Stimulated activated effector memory CD8-positive, alpha-beta T cell treated with anti-CD3 and anti-CD28 coated beads, Interleukin-12 subunit alpha, Interleukin-12 subunit beta, amount 100 ng/mL, for 72 hours (primary cell): ENCODE results near the gene ANKRD26.

Experiments
- ATAC-seq: fragments of 150-1000 bp; cut with Tn5 transposase; 2 replicates; pipeline ENCODE4 v1.10.0; 2021
- DNase-seq, 2 donors: peaks; one replicate each; pipeline ENCODE4 v3.0.0; 2021 to 2022; ENCODE audit warnings: low spot score in 2 of 2
- H3K27ac Mint-ChIP-seq: one replicate; pipeline ENCODE4 v1.8.0; 2022; ENCODE audit warnings: mild to moderate bottlenecking, mixed read lengths
- H3K36me3 Mint-ChIP-seq: one replicate; pipeline ENCODE4 v1.8.0; 2022; ENCODE audit warnings: mild to moderate bottlenecking, mixed read lengths
- H3K4me1 Mint-ChIP-seq: one replicate; pipeline ENCODE4 v1.8.0; 2022; ENCODE audit warnings: mixed read lengths
- H3K4me3 Mint-ChIP-seq: one replicate; pipeline ENCODE4 v1.8.0; 2022; ENCODE audit warnings: mild to moderate bottlenecking, mixed read lengths
- H3K9me3 Mint-ChIP-seq: one replicate; pipeline ENCODE4 v1.8.0; 2022; ENCODE audit warnings: mixed read lengths

The ANKRD26 gene

DNA sequence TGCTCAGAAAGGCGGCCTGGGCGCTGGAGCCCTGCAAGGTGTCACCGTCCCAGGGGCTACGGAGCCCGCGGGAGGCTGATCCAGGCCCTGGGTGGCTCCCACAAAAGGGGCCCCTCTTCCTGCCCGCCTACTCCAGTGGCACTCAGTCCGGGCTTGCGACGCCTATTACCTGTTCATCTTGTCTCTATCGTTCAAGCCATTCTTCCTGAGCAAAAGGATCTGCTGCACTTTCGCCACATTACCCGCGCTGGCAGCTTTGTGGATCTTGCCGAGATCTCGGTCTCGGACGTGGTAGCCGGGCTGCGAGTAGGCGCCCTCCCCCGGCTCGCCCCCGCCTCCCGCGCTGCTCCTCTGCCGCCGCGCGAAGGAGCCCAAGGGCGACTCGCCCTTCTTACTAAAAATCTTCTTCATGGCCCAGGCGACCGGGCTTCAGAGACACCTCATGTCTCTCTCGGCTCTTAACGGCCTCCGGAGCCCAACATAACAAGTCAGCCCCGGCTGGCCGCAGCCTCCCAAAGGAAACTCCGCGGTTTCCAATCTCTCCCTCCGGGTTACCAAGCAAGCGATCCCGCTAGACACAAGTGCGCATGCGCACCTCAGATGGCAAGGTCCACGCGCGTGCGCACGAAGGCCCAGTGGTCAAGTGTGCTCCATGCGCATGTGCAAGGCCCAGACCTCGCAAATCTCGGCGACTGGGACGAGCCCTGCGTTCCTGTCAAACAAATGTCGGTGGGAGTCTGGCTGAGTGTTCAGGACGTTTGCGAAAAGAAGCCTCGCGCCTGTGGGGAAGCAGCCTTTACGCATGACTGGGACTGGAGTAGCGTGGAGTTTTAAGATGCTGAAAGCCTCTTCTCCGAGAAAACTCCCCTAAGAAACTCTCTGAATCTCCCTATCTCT is at the start of gene ANKRD26:
Gene ANKRD26, minus strand, starts transcription at position 579 of the 897 bp plus-strand sequence. Its CDS starts 168 bp downstream, at position 411.
- Mint-ChIP-seq H3K4me1 (peaks cover 33% of the 10 kb centered on the region), H3K4me3 (peak within 1 kb of the TSS; percentile 91), H3K27ac (peak within 1 kb of the TSS; percentile 99), H3K36me3 (peaks cover 21% of the 10 kb centered on the region), H3K9me3 (no peaks in the 10 kb centered on the region)
- ATAC-seq (peak; percentile 73), DNase-seq (peak; percentile 98 to 99)

DNA sequence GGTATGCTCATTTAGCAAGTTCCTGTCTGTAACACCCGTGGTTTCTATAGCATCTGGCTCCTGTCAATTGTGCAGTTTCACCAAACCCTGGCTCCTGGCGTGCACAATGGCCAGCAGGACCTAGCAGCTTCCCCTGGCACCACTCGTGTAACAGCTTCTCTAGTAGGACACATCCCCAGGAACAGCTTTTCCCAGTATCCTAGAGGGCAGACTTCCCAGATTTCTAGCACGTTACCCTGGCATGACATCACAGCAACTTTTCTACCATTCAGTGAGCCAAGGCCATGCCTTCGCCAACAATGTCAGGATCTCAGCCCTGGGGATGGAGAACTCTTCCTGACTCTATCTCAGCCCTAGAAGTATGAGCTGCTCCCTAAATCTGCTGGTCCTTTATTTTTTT is 47.4 kb upstream of the ANKRD26 start:
- H3K4me3 Mint-ChIP-seq, result no peak overlapping the region
- no peak for ATAC-seq
- DNase-seq, result no peak
- peak overlapping the region; percentile 73 for H3K27ac Mint-ChIP-seq
- peaks cover 98% of the 10 kb centered on the region for H3K36me3 Mint-ChIP-seq
- peaks cover 33% of the 10 kb centered on the region for H3K4me1 Mint-ChIP-seq
- H3K9me3 Mint-ChIP-seq, result no peaks in the 10 kb centered on the region

- Mint-ChIP-seq H3K27ac (no peak overlapping the region), H3K36me3 (peaks cover 100% of the 10 kb centered on the region), H3K4me1 (peaks cover 24% of the 10 kb centered on the region), H3K4me3 (no peak overlapping the region), H3K9me3 (no peaks in the 10 kb centered on the region)
- DNase-seq, result no peak
- no peak for ATAC-seq
Observed at GRCh38 chr10:27145937-27146336, 45.6 kb upstream of the ANKRD26 start.

DNA sequence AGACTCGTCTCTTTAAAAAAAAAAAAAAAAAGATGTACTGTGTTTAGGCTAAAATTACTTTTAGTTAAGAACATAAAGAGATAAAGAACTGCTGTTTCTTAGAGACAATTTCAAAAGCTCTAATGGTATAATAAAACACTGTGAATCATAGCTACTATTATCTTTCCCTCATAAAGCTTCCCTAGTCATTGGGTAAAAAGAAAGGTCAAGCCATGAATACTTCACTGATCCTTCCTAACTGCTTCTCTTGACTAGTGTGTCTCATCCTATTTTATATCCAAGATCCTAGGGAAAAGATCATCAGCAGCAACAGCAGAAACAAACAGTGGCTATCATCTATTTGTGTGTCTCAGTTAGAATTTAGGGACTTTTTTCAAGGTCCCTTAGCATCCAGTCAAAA is 43.4 kb upstream of the ANKRD26 start:
- Mint-ChIP-seq H3K27ac (no peak overlapping the region), H3K36me3 (peaks cover 100% of the 10 kb centered on the region), H3K4me3 (no peak overlapping the region), H3K4me1 (peaks cover 17% of the 10 kb centered on the region), H3K9me3 (no peaks in the 10 kb centered on the region)
- ATAC-seq (no peak), DNase-seq (no peak)

DNA sequence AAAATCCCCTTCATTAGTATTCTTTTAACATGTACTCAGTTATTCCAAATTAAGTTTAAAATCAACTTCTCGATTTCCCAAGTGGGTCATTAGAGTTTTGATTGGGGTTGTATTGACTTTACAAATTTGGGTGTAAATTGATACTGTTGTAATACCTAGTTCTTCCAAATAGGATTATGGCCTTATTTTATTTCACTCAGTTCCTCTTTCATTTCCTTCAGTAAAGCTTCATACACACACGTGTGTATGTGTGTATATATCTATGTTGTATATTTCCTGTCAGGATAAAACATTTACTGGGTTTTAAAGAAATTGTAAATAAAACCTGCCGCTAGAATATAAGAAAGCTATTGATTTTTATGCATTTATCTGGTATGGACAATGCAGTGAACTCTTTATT is 38.0 kb upstream of the ANKRD26 start:
- H3K36me3 Mint-ChIP-seq, result peaks cover 100% of the 10 kb centered on the region
- no peak overlapping the region for H3K4me3 Mint-ChIP-seq
- DNase-seq (no peak), ATAC-seq (no peak)
- H3K9me3 Mint-ChIP-seq, result no peaks in the 10 kb centered on the region
- H3K4me1 Mint-ChIP-seq, result no peaks in the 10 kb centered on the region
- H3K27ac Mint-ChIP-seq, result no peak overlapping the region

- ATAC-seq, result no peak
- DNase-seq, result no peak
- Mint-ChIP-seq H3K4me1 (peaks cover 11% of the 10 kb centered on the region), H3K9me3 (no peaks in the 10 kb centered on the region), H3K4me3 (no peak overlapping the region), H3K36me3 (peaks cover 100% of the 10 kb centered on the region), H3K27ac (no peak overlapping the region)
Observed at GRCh38 chr10:27134371-27134770, 34.1 kb upstream of the ANKRD26 start.

DNA sequence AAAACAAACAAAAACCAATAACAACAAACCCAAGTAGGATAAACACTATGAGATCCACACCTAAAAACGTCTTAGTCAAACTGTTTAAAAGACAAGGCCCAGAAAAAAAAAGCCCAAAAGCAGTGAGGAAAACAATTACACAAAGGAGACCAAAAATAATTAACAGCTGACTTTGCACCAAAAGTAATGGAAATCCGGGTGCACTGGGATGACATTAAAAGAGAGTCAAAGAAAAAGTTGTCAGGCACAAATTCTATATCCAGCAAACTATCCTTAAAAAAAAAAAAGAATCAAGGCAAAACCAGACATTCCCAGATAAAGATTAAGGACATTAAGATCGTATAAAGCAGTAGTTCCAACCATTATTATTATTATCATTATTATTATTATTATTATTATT is 7.9 kb upstream of the ANKRD26 start:
- peaks cover 64% of the 10 kb centered on the region for H3K36me3 Mint-ChIP-seq

DNA sequence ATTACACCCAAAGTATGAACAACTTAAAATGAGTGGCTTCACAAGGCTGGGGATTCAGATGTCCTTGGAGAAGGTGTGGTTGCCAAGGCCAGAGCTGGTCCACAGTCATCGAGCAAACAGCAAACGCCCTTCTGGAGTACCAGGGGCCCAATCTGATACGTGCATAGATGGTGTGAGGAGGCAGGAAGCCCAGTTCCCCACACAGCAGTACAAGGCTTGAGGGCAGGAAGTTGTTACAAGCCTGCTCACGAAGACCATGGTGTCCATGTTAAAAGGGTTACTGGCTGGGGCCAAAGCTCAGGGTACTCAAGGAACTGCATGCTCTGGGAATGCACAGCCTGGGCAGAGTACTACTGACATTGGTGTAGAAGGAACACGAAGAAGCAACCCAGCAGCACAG is 4.6 kb upstream of the ANKRD26 start:
- Mint-ChIP-seq H3K27ac (peak overlapping the region; percentile 73), H3K4me1 (peaks cover 42% of the 10 kb centered on the region), H3K9me3 (no peaks in the 10 kb centered on the region), H3K36me3 (peaks cover 51% of the 10 kb centered on the region), H3K4me3 (no peak overlapping the region)
- DNase-seq (no peak), ATAC-seq (peak; percentile 42)

More for the DNA sequence above, 7.9 kb upstream of the ANKRD26 start:
- no peak overlapping the region for H3K27ac Mint-ChIP-seq
- ATAC-seq (no peak), DNase-seq (no peak)
- no peak overlapping the region for H3K4me3 Mint-ChIP-seq
- H3K4me1 Mint-ChIP-seq, result peaks cover 17% of the 10 kb centered on the region
- H3K9me3 Mint-ChIP-seq, result no peaks in the 10 kb centered on the region

DNA sequence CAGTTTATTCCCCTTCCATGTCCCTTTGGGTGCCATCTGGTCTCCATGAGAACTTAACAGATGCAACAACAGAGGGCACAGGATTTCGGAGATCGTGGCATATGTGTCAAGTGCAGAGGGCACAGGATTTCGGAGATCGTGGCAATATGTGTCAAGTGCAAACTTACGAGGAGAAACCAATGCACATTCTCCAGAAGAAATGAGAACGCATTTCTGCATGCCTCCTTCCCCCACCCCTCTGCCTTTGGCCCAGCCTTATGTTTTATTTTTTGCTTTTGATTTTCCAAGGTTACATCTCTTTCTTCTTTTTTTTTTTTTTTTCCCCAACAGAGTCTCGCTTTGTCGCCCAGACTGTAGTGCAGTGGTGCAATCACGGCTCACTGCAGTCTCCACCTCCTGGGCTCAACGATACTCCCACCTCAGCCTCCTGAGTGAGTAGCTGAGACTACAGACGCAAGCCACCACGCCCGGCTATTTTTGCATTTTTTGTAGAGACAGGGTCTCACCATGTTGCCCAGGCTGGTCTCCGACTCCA is 586 bp upstream of the ANKRD26 start:
- Mint-ChIP-seq H3K4me1 (peaks cover 38% of the 10 kb centered on the region), H3K36me3 (peaks cover 26% of the 10 kb centered on the region), H3K27ac (peak overlapping the region; percentile 99), H3K9me3 (no peaks in the 10 kb centered on the region), H3K4me3 (peak overlapping the region; percentile 91)
- DNase-seq, result peak in 1 of 2 donors; percentile 65
- peak; percentile 51 for ATAC-seq

- ATAC-seq, result no peak
- Mint-ChIP-seq H3K27ac (peak overlapping the region; percentile 99), H3K9me3 (no peaks in the 10 kb centered on the region), H3K4me3 (peak overlapping the region; percentile 91), H3K4me1 (peaks cover 27% of the 10 kb centered on the region), H3K36me3 (peaks cover 21% of the 10 kb centered on the region)
- no peak for DNase-seq
Observed at GRCh38 chr10:27099448-27099847, 846 bp downstream of the ANKRD26 start.

GRCh38 chr10:27088119-27089044 is 11.9 kb downstream of the ANKRD26 start:
- no peak overlapping the region for H3K4me3 Mint-ChIP-seq
- no peak overlapping the region for H3K27ac Mint-ChIP-seq

GRCh38 chr10:27072436-27073114 is 27.7 kb downstream of the ANKRD26 start:
- H3K36me3 Mint-ChIP-seq, result peaks cover 57% of the 10 kb centered on the region
- no peaks in the 10 kb centered on the region for H3K9me3 Mint-ChIP-seq
- DNase-seq, result no peak
- H3K27ac Mint-ChIP-seq, result no peak overlapping the region
- H3K4me3 Mint-ChIP-seq, result no peak overlapping the region
- no peak for ATAC-seq
- no peaks in the 10 kb centered on the region for H3K4me1 Mint-ChIP-seq

More at GRCh38 chr10:27088119-27089044, 11.9 kb downstream of the ANKRD26 start:
- H3K9me3 Mint-ChIP-seq, result no peaks in the 10 kb centered on the region
- peaks cover 25% of the 10 kb centered on the region for H3K36me3 Mint-ChIP-seq
- DNase-seq (no peak), ATAC-seq (no peak)
- H3K4me1 Mint-ChIP-seq, result no peaks in the 10 kb centered on the region

DNA sequence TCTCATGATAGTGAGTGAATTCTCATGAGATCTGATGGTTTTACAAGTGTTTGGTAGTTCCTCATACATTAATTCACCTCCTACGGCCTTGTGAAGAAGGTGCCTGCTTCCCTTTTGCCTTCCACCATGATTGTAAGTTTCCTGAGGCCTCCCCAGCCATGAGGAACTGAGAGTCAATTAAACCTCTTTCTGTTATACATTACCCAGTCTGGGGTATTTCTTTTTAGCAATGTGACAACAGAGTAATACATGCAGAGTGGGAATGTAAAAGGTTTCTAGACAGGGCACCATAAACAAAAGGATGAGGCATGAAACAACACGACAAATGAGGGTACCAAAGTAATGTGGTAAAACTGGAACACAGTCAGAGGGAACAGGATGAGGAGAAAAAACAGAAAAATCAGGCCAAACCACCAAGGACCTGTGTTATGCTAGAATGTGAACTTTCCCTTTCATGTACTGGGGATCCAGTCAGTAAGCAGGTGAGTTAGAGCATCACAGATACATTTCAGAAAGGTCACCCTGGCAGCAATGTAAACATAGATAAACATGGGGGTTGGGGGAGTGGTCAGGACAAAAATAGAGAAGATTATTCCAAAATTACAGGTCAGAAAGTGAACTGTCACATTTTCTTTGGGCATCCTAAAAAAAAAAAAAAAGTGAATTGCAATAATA is 31.9 kb downstream of the ANKRD26 start:
- no peaks in the 10 kb centered on the region for H3K9me3 Mint-ChIP-seq
- no peak for DNase-seq
- H3K36me3 Mint-ChIP-seq, result peaks cover 41% of the 10 kb centered on the region
- H3K27ac Mint-ChIP-seq, result no peak overlapping the region
- H3K4me1 Mint-ChIP-seq, result no peaks in the 10 kb centered on the region
- ATAC-seq, result no peak
- H3K4me3 Mint-ChIP-seq, result no peak overlapping the region

DNA sequence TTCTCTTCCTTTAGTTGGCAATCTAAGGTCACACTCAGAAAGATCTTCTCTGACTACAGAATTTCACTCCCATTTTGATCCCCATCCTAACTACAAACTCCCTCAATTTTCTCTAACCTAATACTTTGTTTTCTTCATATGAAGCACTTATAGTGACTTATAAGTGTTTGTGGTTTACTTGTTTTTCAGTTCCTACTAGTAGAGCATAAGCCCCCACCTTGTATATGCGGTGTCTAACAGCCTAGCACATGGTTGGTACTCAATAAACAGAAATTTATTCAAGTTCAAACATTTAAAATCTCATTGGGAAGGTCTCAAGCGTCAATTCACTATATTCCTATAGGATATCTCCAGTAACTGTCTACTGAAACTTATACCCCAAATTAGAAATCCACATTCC is 35.2 kb downstream of the ANKRD26 start:
- no peak for DNase-seq
- peaks cover 48% of the 10 kb centered on the region for H3K36me3 Mint-ChIP-seq
- H3K9me3 Mint-ChIP-seq, result no peaks in the 10 kb centered on the region
- ATAC-seq, result no peak
- no peak overlapping the region for H3K27ac Mint-ChIP-seq
- H3K4me3 Mint-ChIP-seq, result no peak overlapping the region
- H3K4me1 Mint-ChIP-seq, result no peaks in the 10 kb centered on the region
